ENCODE results near the gene GRWD1.
A peak's percentile ranks its signal among the peaks of the same experiment; 100 is the strongest.

The GRWD1 gene

GRCh38 chr19:48456864-48457263, 11.1 kb downstream of the GRWD1 start:
- no peak for DNase-seq

GRCh38 chr19:48458016-48458415, 12.2 kb downstream of the GRWD1 start:
- no peak for DNase-seq

- no peak for DNase-seq
Observed at GRCh38 chr19:48461651-48461981, 15.8 kb downstream of the GRWD1 start.

- DNase-seq = no peak
Observed at GRCh38 chr19:48461982-48462655, 16.3 kb downstream of the GRWD1 start.

GRCh38 chr19:48465215-48465614, 19.4 kb downstream of the GRWD1 start:
- no peak for DNase-seq

GRCh38 chr19:48466561-48467325, 21.0 kb downstream of the GRWD1 start:
- no peak for DNase-seq

- DNase-seq = peak; percentile 100
Observed at GRCh38 chr19:48468772-48469288, 23.0 kb downstream of the GRWD1 start.

- peak; percentile 87 for DNase-seq
Observed at GRCh38 chr19:48469289-48469881, 23.6 kb downstream of the GRWD1 start, which contains the start of gene CYTH2. CYTH2 (plus strand) TSS chr19:48469369; CDS start chr19:48469508, 139 bp downstream.

- DNase-seq = no peak
Observed at GRCh38 chr19:48469934-48470680, 24.3 kb downstream of the GRWD1 start.

GRCh38 chr19:48470856-48471255, 25.1 kb downstream of the GRWD1 start:
- no peak for DNase-seq

- DNase-seq = no peak
Observed at GRCh38 chr19:48471836-48472235, 26.1 kb downstream of the GRWD1 start.

GRCh38 chr19:48473161-48473966, 27.6 kb downstream of the GRWD1 start:
- DNase-seq = no peak

GRCh38 chr19:48474084-48474592, 28.4 kb downstream of the GRWD1 start:
- DNase-seq = no peak

GRCh38 chr19:48475369-48476068, 29.7 kb downstream of the GRWD1 start:
- no peak for DNase-seq

- DNase-seq = no peak
Observed at GRCh38 chr19:48476176-48476575, 30.4 kb downstream of the GRWD1 start.

GRCh38 chr19:48477067-48477685, 31.4 kb downstream of the GRWD1 start:
- DNase-seq = no peak

GRCh38 chr19:48477698-48478338, 32.0 kb downstream of the GRWD1 start:
- no peak for DNase-seq

GRCh38 chr19:48478339-48479256, 32.8 kb downstream of the GRWD1 start:
- no peak for DNase-seq

- DNase-seq = no peak
Observed at GRCh38 chr19:48479686-48480085, 33.9 kb downstream of the GRWD1 start.
